ENCODE measurements around the gene CHRNG. TPM values are rescaled to one million over a fixed set of nuclear protein-coding genes. Genes with fewer than 3 reads are reported as not detected.

CHRNG gene
- total and polyA plus RNA-seq, 2 donors (not counting 3 experiments of a cell fraction or from before 2014, with no cell fraction given) = not detected

GRCh38 chr2:232525199-232525598, 14.3 kb upstream of the CHRNG start:
- H2AFZ ChIP-seq (ENCODE audit: low read depth, low read length) = no peak overlapping the region
- H3K27ac ChIP-seq (ENCODE audit: insufficient read depth, low read depth, low read length) = no peak overlapping the region
- H3K9ac ChIP-seq (replicated peaks; ENCODE audit: extremely low read depth, insufficient read depth, low read length) = no peak overlapping the region
- intact Hi-C loops (cut with micrococcal nuclease) (loop anchor here (2.0 kb wide), 1 partner anchor 26 kb away; the partner anchor contains the start of genes EIF4E2 and TIGD1), dilution Hi-C loops (cut with MboI; ENCODE audit: extremely low pct_ligation_motif_present, low sequenced_read_pairs) (no loop called here)
- H3K4me2 ChIP-seq (ENCODE audit: insufficient read depth, low read length) = no peak overlapping the region
- BruUV-seq (replicated peaks) = no TSS peak
- H4K20me1 ChIP-seq (replicated peaks; ENCODE audit: control insufficient read depth, extremely low read depth, insufficient read depth, low read length) = no peaks in the 10 kb centered on the region
- H3K9me3 ChIP-seq (replicated peaks; ENCODE audit: control insufficient read depth, insufficient read depth, low read length) = no peaks in the 10 kb centered on the region
- DNase-seq (ENCODE audit: low read depth, low spot score) (no peak), FAIRE-seq (no peak)
- TF ChIP-seq GATA2 (IDR thresholded peaks at IDR 0.05; ENCODE audit: insufficient read depth, insufficient read length, low read depth, low read length) (no peak), POLR2A (IDR thresholded peaks at IDR 0.05; ENCODE audit: low read depth, low read length) (no peak), MYC (IDR thresholded peaks at IDR 0.05; ENCODE audit: low read depth, low read length) (no peak), JUN (IDR thresholded peaks at IDR 0.05; ENCODE audit: borderline replicate concordance, insufficient read depth, insufficient read length, low read depth) (no peak), FOS (IDR thresholded peaks at IDR 0.05; ENCODE audit: borderline replicate concordance, insufficient read depth, low read length) (no peak), EZH2 (IDR thresholded peaks at IDR 0.05; ENCODE audit: borderline replicate concordance, low read depth, low read length, severe bottlenecking) (no peak), MAX (IDR thresholded peaks at IDR 0.05; ENCODE audit: insufficient read depth, insufficient read length) (no peak), POLR2AphosphoS5 (IDR thresholded peaks at IDR 0.05; ENCODE audit: insufficient read depth, low read depth, low read length) (no peak)
- TF ChIP-seq, protein P1, sequence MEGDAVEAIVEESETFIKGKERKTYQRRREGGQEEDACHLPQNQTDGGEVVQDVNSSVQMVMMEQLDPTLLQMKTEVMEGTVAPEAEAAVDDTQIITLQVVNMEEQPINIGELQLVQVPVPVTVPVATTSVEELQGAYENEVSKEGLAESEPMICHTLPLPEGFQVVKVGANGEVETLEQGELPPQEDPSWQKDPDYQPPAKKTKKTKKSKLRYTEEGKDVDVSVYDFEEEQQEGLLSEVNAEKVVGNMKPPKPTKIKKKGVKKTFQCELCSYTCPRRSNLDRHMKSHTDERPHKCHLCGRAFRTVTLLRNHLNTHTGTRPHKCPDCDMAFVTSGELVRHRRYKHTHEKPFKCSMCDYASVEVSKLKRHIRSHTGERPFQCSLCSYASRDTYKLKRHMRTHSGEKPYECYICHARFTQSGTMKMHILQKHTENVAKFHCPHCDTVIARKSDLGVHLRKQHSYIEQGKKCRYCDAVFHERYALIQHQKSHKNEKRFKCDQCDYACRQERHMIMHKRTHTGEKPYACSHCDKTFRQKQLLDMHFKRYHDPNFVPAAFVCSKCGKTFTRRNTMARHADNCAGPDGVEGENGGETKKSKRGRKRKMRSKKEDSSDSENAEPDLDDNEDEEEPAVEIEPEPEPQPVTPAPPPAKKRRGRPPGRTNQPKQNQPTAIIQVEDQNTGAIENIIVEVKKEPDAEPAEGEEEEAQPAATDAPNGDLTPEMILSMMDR (IDR thresholded peaks at IDR 0.05; ENCODE audit: extremely low read depth in 1 of 2, insufficient read depth in 1 of 2, low read depth in 1 of 2, low read length in 2 of 2) = no peak
- CTCF ChIA-PET = no interaction called here
- no peaks in the 10 kb centered on the region for H3K9me1 ChIP-seq (replicated peaks; ENCODE audit: control insufficient read depth, extremely low read depth, insufficient read depth, low read length)
- no peaks in the 10 kb centered on the region for H3K4me1 ChIP-seq (ENCODE audit: control insufficient read depth, extremely low read depth, insufficient read depth, low read length)
- POLR2A ChIA-PET = no interaction called here
- H3K36me3 ChIP-seq (ENCODE audit: control insufficient read depth in 2 of 2, extremely low read depth in 1 of 2, insufficient read depth in 2 of 2, low read length in 2 of 2) = no peaks in the 10 kb centered on the region
- no peak overlapping the region for H3K4me3 ChIP-seq (replicated peaks in 1 of 3; ENCODE audit: insufficient read depth in 1 of 3, low read depth in 1 of 3, low read length in 3 of 3)
- H3K79me2 ChIP-seq (ENCODE audit: control insufficient read depth, insufficient read depth, low read length) = no peaks in the 10 kb centered on the region
- H3K27me3 ChIP-seq (ENCODE audit: control insufficient read depth in 2 of 2, insufficient read depth in 2 of 2, low read length in 2 of 2) = peaks cover 18 to 22% of the 10 kb centered on the region in 2 experiments

Measured in endothelial cell of umbilical vein (primary cell).